ENCODE measurements around the gene ACKR4.

DNA sequence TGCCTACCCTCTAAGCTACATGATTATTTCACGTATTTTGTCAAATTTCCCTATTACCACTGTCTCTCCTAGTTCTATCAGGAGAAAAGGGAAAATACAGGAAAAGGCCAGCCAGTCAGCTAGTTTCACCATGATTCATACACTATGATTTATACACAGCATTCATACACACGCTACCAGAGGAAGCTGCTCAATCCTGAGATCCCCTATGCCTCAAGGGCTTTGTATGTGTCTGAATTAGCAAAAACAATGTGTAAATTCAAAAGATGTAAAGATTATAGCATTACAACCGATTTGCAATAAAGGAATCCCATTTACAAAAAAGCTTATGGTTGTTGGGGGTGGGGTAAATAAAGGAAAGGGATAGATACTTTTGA lies 3.1 kb upstream of the ACKR4 start:
- TF ChIP-seq, protein P1, sequence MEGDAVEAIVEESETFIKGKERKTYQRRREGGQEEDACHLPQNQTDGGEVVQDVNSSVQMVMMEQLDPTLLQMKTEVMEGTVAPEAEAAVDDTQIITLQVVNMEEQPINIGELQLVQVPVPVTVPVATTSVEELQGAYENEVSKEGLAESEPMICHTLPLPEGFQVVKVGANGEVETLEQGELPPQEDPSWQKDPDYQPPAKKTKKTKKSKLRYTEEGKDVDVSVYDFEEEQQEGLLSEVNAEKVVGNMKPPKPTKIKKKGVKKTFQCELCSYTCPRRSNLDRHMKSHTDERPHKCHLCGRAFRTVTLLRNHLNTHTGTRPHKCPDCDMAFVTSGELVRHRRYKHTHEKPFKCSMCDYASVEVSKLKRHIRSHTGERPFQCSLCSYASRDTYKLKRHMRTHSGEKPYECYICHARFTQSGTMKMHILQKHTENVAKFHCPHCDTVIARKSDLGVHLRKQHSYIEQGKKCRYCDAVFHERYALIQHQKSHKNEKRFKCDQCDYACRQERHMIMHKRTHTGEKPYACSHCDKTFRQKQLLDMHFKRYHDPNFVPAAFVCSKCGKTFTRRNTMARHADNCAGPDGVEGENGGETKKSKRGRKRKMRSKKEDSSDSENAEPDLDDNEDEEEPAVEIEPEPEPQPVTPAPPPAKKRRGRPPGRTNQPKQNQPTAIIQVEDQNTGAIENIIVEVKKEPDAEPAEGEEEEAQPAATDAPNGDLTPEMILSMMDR (conservative IDR thresholded peaks at IDR 0.05; ENCODE audit: low read depth, low read length): no peak
- TF ChIP-seq EZH2phosphoT487 (IDR thresholded peaks at IDR 0.05; ENCODE audit: borderline replicate concordance, low read length): no peak
